Glutamatergic neuron (in vitro differentiated cells): Measurements from ENCODE around the gene CYCS. TPM values are rescaled to one million over a fixed set of nuclear protein-coding genes. Genes with fewer than 3 reads are reported as not detected.
A peak's percentile ranks its signal among the peaks of the same experiment; 100 is the strongest.

ENCODE experiments used
- DNase-seq: peaks from one replicate; pipeline ENCODE4 v3.0.0; 2022
- H3K27ac Mint-ChIP-seq: one replicate; pipeline ENCODE4 v1.8.0; 2020; ENCODE audit warnings: mild to moderate bottlenecking, mixed read lengths, inconsistent platforms; ENCODE audit not compliant: unreplicated experiment
- H3K27me3 Mint-ChIP-seq: one replicate; pipeline ENCODE4 v1.8.0; 2020; ENCODE audit warnings: mild to moderate bottlenecking, moderate library complexity, mixed read lengths, inconsistent platforms; ENCODE audit not compliant: unreplicated experiment
- H3K36me3 Mint-ChIP-seq: one replicate; pipeline ENCODE4 v1.8.0; 2020; ENCODE audit warnings: mild to moderate bottlenecking, mixed read lengths, inconsistent platforms; ENCODE audit not compliant: unreplicated experiment
- H3K4me1 Mint-ChIP-seq: one replicate; pipeline ENCODE4 v1.8.0; 2020; ENCODE audit warnings: mild to moderate bottlenecking, low read depth, mixed read lengths, inconsistent platforms; ENCODE audit not compliant: unreplicated experiment
- H3K4me3 Mint-ChIP-seq: one replicate; pipeline ENCODE4 v1.8.0; 2020; ENCODE audit warnings: mild to moderate bottlenecking, mixed read lengths, inconsistent platforms; ENCODE audit not compliant: unreplicated experiment
- H3K9me3 Mint-ChIP-seq: one replicate; pipeline ENCODE4 v1.8.0; 2020; ENCODE audit warnings: mild to moderate bottlenecking, moderate library complexity, mixed read lengths, inconsistent platforms; ENCODE audit not compliant: unreplicated experiment
- total RNA-seq: library from RNA; stranded (reverse); fragmentation: NEBNext Ultra II Directional; extraction: Animal tissue kit (Norgen Biotek cat#: 25700); gene quantifications from one replicate; pipeline ENCODE4 v1.2.1, GENCODE V29; 2021; ENCODE audit not compliant: unreplicated experiment
- TF ChIP-seq, protein P1 (sequence below): fragments of 200-600 bp; sonication (generic); IDR thresholded peaks from one replicate; pipeline ENCODE4 v1.5.0; 2021; ENCODE audit not compliant: partially characterized antibody, unreplicated experiment

CYCS gene
- total RNA-seq, 1 donor from 2014 or later = 127 TPM

DNA sequence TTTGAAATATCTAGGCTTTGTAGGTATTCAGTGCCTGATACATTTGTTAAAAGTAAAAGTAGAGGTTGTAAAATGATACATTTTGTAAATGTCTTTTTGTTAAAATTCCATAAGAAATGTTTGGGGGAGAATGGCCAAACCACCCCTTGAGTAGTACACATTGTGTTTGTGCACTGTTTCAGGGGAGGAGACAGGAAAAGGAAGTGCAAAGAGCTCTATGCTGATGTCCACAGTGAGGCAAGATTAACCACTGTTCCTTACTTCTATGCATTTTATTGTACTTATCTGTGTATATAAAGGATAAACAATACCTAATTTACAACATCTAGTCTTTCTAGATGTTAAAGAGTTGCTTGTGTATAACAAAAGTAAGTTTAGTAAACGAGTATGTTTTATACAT, 7.4 kb upstream of the CYCS start:
- no peak for DNase-seq
- Mint-ChIP-seq H3K9me3 (no peaks in the 10 kb centered on the region), H3K4me3 (no peak overlapping the region), H3K36me3 (no peaks in the 10 kb centered on the region), H3K27ac (no peak overlapping the region), H3K27me3 (no peaks in the 10 kb centered on the region), H3K4me1 (no peaks in the 10 kb centered on the region)
- TF ChIP-seq, protein P1, sequence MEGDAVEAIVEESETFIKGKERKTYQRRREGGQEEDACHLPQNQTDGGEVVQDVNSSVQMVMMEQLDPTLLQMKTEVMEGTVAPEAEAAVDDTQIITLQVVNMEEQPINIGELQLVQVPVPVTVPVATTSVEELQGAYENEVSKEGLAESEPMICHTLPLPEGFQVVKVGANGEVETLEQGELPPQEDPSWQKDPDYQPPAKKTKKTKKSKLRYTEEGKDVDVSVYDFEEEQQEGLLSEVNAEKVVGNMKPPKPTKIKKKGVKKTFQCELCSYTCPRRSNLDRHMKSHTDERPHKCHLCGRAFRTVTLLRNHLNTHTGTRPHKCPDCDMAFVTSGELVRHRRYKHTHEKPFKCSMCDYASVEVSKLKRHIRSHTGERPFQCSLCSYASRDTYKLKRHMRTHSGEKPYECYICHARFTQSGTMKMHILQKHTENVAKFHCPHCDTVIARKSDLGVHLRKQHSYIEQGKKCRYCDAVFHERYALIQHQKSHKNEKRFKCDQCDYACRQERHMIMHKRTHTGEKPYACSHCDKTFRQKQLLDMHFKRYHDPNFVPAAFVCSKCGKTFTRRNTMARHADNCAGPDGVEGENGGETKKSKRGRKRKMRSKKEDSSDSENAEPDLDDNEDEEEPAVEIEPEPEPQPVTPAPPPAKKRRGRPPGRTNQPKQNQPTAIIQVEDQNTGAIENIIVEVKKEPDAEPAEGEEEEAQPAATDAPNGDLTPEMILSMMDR = no peak

DNA sequence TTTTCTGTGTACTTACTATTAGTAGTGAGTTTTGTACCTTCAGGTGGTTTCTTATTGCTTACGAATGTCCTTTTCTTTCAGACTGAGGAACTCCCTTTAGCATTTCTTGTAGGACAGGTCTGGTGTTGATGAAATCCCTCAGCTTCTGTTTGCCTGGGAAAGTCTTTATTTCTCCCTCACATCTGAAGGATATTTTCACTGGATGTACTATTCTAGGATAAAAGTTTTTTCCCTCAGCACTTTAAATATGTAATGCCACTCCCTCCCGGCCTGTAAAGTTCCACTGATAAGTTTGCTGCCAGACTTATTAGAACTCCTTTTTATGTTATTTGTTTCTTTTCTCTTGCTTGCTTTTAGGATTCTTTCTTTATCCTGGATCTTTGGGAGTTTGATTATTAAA, 1.7 kb upstream of the CYCS start:
- H3K4me1 Mint-ChIP-seq = peaks cover 8% of the 10 kb centered on the region
- peaks cover 10% of the 10 kb centered on the region for H3K9me3 Mint-ChIP-seq
- H3K27ac Mint-ChIP-seq = no peak overlapping the region
- H3K4me3 Mint-ChIP-seq = peak overlapping the region; percentile 8
- TF ChIP-seq, protein P1 = no peak
- H3K36me3 Mint-ChIP-seq = no peaks in the 10 kb centered on the region
- H3K27me3 Mint-ChIP-seq = peaks cover 7% of the 10 kb centered on the region
- no peak for DNase-seq

GRCh38 chr7:25124465-25125136, 459 bp downstream of the CYCS start:
- TF ChIP-seq, protein P1 = no peak
- H3K4me3 Mint-ChIP-seq = peak overlapping the region; percentile 100
- no peaks in the 10 kb centered on the region for H3K36me3 Mint-ChIP-seq
- DNase-seq = no peak
- H3K9me3 Mint-ChIP-seq = peaks cover 10% of the 10 kb centered on the region
- H3K27me3 Mint-ChIP-seq = peaks cover 7% of the 10 kb centered on the region
- peaks cover 8% of the 10 kb centered on the region for H3K4me1 Mint-ChIP-seq
- peak overlapping the region; percentile 97 for H3K27ac Mint-ChIP-seq

- Mint-ChIP-seq H3K9me3 (peaks cover 10% of the 10 kb centered on the region), H3K4me1 (peaks cover 8% of the 10 kb centered on the region), H3K4me3 (no peak overlapping the region), H3K27me3 (peaks cover 7% of the 10 kb centered on the region), H3K27ac (no peak overlapping the region), H3K36me3 (no peaks in the 10 kb centered on the region)
- no peak for DNase-seq
- TF ChIP-seq, protein P1 = no peak
Measured at GRCh38 chr7:25122373-25122772, 2.7 kb downstream of the CYCS start.

DNA sequence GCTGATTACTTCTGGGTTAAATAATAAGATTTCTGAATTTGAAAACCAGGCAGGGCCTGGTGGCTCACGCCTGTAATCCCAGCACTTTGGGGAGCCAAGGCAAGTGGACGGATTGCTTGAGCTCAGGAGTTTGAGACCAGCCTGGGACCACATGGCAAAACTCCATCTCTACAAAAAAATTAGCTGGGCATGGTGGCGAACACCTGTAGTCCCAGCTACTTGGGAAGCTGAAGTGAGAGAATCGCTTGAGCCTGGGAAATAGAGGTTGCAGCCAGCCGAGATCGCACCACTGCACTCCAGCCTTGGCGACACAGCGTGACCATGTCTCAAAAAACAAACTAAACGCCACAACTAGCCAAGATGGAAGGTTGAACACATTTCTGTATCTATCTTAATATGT, 3.5 kb downstream of the CYCS start:
- H3K9me3 Mint-ChIP-seq = peaks cover 9% of the 10 kb centered on the region
- H3K4me1 Mint-ChIP-seq = peaks cover 8% of the 10 kb centered on the region
- TF ChIP-seq, protein P1 = no peak
- no peaks in the 10 kb centered on the region for H3K36me3 Mint-ChIP-seq
- H3K27ac Mint-ChIP-seq = no peak overlapping the region
- H3K27me3 Mint-ChIP-seq = peaks cover 7% of the 10 kb centered on the region
- H3K4me3 Mint-ChIP-seq = no peak overlapping the region
- DNase-seq = no peak
